ENCODE data around the gene PAX8. TPM values are rescaled to one million over a fixed set of nuclear protein-coding genes. Genes with fewer than 3 reads are reported as not detected.

PAX8 gene
- total and polyA plus RNA-seq, 8 donors = 0.28 to 6.5 (median 1.1) TPM; not detected in 3

GRCh38 chr2:113233593-113234550, 44.8 kb downstream of the PAX8 start:
- Histone ChIP-seq H3K36me3 (no peaks in the 10 kb centered on the region), H3K27me3 (no peaks in the 10 kb centered on the region), H3K27ac (peak overlapping the region in 3 of 5 donors; percentile 9 to 42 (median 28)), H3K4me1 (peaks cover 11 to 36% (median 28%) of the 10 kb centered on the region in 4 donors), H3K9me3 (no peaks in the 10 kb centered on the region), H3K4me3 (no peak overlapping the region)
- 74 to 82% (median 80%) methylated on average over 9 of the region's 9 CpGs for WGBS, 5 donors
- TF ChIP-seq POLR2AphosphoS5 (IDR thresholded peaks at IDR 0.05) (no peak), CTCF (IDR thresholded peaks at IDR 0.05) (peak in 2 of 7 experiments; percentile 11)
- peak in 1 of 2 donors; percentile 61 for DNase-seq
- intact Hi-C loops (cut with DNase I; ENCODE audit: low total_unique reads) = no loop called here

- Histone ChIP-seq H3K27me3 (no peaks in the 10 kb centered on the region), H3K9me3 (no peaks in the 10 kb centered on the region), H3K4me1 (peaks cover 21 to 48% (median 33%) of the 10 kb centered on the region in 4 donors), H3K4me3 (no peak overlapping the region), H3K27ac (peak overlapping the region in 2 of 5 donors; percentile 1 to 17), H3K36me3 (no peaks in the 10 kb centered on the region)
- TF ChIP-seq POLR2A (IDR thresholded peaks at IDR 0.05) (no peak), POLR2AphosphoS5 (IDR thresholded peaks at IDR 0.05) (no peak), CTCF (IDR thresholded peaks at IDR 0.05) (no peak), EP300 (IDR thresholded peaks at IDR 0.05) (no peak)
- WGBS, 5 donors = 83 to 93% (median 87%) methylated on average over 6 of the region's 6 CpGs
- intact Hi-C loops (cut with DNase I; ENCODE audit: low total_unique reads) = no loop called here
- DNase-seq = no peak
These were observed 46.0 kb downstream of the PAX8 start for GRCh38 chr2:113232740-113233139.

- Histone ChIP-seq H3K27ac (peak overlapping the region in 4 of 5 donors; percentile 1 to 77 (median 47)), H3K9me3 (no peaks in the 10 kb centered on the region), H3K27me3 (no peaks in the 10 kb centered on the region), H3K36me3 (no peaks in the 10 kb centered on the region), H3K4me1 (peaks cover 21 to 52% (median 36%) of the 10 kb centered on the region in 4 donors), H3K4me3 (no peak overlapping the region)
- WGBS, 5 donors = 83 to 89% (median 85%) methylated on average over 3 of the region's 3 CpGs
- no peak for DNase-seq
- intact Hi-C loops (cut with DNase I; ENCODE audit: low total_unique reads) = no loop called here
- TF ChIP-seq CTCF (IDR thresholded peaks at IDR 0.05) (no peak), POLR2A (IDR thresholded peaks at IDR 0.05) (no peak), POLR2AphosphoS5 (IDR thresholded peaks at IDR 0.05) (no peak), EP300 (IDR thresholded peaks at IDR 0.05) (no peak)
These were observed 46.6 kb downstream of the PAX8 start for GRCh38 chr2:113232123-113232522.

GRCh38 chr2:113231064-113231463, 47.7 kb downstream of the PAX8 start:
- intact Hi-C loops (cut with DNase I; ENCODE audit: low total_unique reads) = no loop called here
- TF ChIP-seq POLR2A (IDR thresholded peaks at IDR 0.05) (no peak), EP300 (IDR thresholded peaks at IDR 0.05) (no peak), POLR2AphosphoS5 (IDR thresholded peaks at IDR 0.05) (peak in 2 of 3 donors; percentile 23 to 53), CTCF (IDR thresholded peaks at IDR 0.05) (no peak)
- 24 to 43% (median 33%) methylated on average over 3 of the region's 3 CpGs for WGBS, 5 donors

More at GRCh38 chr2:113231064-113231463, 47.7 kb downstream of the PAX8 start:
- peak overlapping the region; percentile 47 to 77 (median 72) for H3K27ac ChIP-seq
- H3K9me3 ChIP-seq = no peaks in the 10 kb centered on the region
- H3K27me3 ChIP-seq = no peaks in the 10 kb centered on the region
- no peaks in the 10 kb centered on the region for H3K36me3 ChIP-seq
- H3K4me3 ChIP-seq = no peak overlapping the region
- H3K4me1 ChIP-seq = peaks cover 21 to 57% (median 39%) of the 10 kb centered on the region in 4 donors
- DNase-seq = peak in 1 of 2 donors; percentile 78

Measured in stomach (tissue), 9 donors.